CD14-positive monocyte (primary cell): Measurements from ENCODE around the gene PTPRE. TPM values are rescaled to one million over a fixed set of nuclear protein-coding genes. Genes with fewer than 3 reads are reported as not detected.

ENCODE experiments used
- DNase-seq, 3 donors: peaks; one replicate each; pipeline ENCODE4 v3.0.0-alpha.2; 2011 to 2022
- H2AFZ ChIP-seq: 2 replicates; pipeline ENCODE4 v1.6.0; 2012; ENCODE audit warnings: mild to moderate bottlenecking, low read depth, low read length, inconsistent platforms; ENCODE audit not compliant: insufficient read depth, poor library complexity, severe bottlenecking
- H3K27ac ChIP-seq, 2 donors: 1 replicate in 1 of 2; 2 replicates in 1 of 2; pipeline ENCODE4 v1.5.1; 2012 to 2013; ENCODE audit warnings: low read length in 2 of 2, control low read depth in 1 of 2, inconsistent platforms in 1 of 2, low read depth in 1 of 2, mild to moderate bottlenecking in 1 of 2
- H3K27me3 ChIP-seq, 2 donors: one replicate each; pipeline versions ENCODE4 v1.6.0 to v1.6.1; 2011 to 2013; ENCODE audit warnings: low read length in 2 of 2; ENCODE audit not compliant: control insufficient read depth in 2 of 2, insufficient read depth in 2 of 2
- H3K36me3 ChIP-seq, 2 donors: replicated peaks in 1 of 2; 1 replicate in 1 of 2; 2 replicates in 1 of 2; pipeline versions ENCODE4 v1.5.1 to v1.6.1; 2012 to 2013; ENCODE audit warnings: low read length in 2 of 2, control low read depth in 1 of 2, inconsistent platforms in 1 of 2, mild to moderate bottlenecking in 1 of 2; ENCODE audit not compliant: insufficient read depth in 2 of 2, control insufficient read depth in 1 of 2
- H3K4me1 ChIP-seq, 2 donors: 1 replicate in 1 of 2; 2 replicates in 1 of 2; pipeline versions ENCODE4 v1.5.1 to v1.6.1; 2012 to 2013; ENCODE audit warnings: low read length in 2 of 2, control low read depth in 1 of 2, inconsistent platforms in 1 of 2, mild to moderate bottlenecking in 1 of 2, moderate library complexity in 1 of 2; ENCODE audit not compliant: insufficient read depth in 2 of 2, control insufficient read depth in 1 of 2
- H3K4me2 ChIP-seq: replicated peaks from 2 replicates; pipeline ENCODE3; 2012; ENCODE audit warnings: low read length, moderate library complexity, mild to moderate bottlenecking; ENCODE audit not compliant: poor library complexity, severe bottlenecking; ENCODE audit errors: extremely low read depth
- H3K4me3 ChIP-seq, 3 experiments: fragments of 200-600 bp in 1 of 3; sonication (generic) in 1 of 3; replicated peaks in 1 of 3; 1 replicate in 2 of 3; 2 replicates in 1 of 3; pipeline ENCODE4 v1.5.1; 2011 to 2013; ENCODE audit warnings: low read length in 3 of 3, mild to moderate bottlenecking in 3 of 3, control low read depth in 2 of 3, low read depth in 2 of 3, inconsistent platforms in 1 of 3, moderate library complexity in 1 of 3
- H3K79me2 ChIP-seq: 2 replicates; pipeline ENCODE4 v1.6.0; 2012; ENCODE audit warnings: mild to moderate bottlenecking, control low read depth, inconsistent platforms, low read length, moderate library complexity; ENCODE audit not compliant: insufficient read depth
- H3K9ac ChIP-seq: 2 replicates; pipeline ENCODE4 v1.6.0; 2017; ENCODE audit warnings: low read length, mild to moderate bottlenecking; ENCODE audit not compliant: insufficient read depth, poor library complexity, severe bottlenecking
- H3K9me3 ChIP-seq, 2 donors: replicated peaks in 1 of 2; 1 replicate in 1 of 2; 2 replicates in 1 of 2; pipeline versions ENCODE4 v1.5.1 to v1.6.1; 2012 to 2013; ENCODE audit warnings: low read length in 2 of 2, control low read depth in 1 of 2; ENCODE audit not compliant: control insufficient read depth in 1 of 2, insufficient read depth in 1 of 2
- H4K20me1 ChIP-seq: 2 replicates; pipeline ENCODE4 v1.6.0; 2012; ENCODE audit warnings: mild to moderate bottlenecking, low read length, control low read depth, moderate library complexity; ENCODE audit not compliant: insufficient read depth
- H3K27ac Mint-ChIP-seq, 7 donors: one replicate each; pipeline ENCODE4 v1.8.0; 2020; ENCODE audit warnings: mild to moderate bottlenecking in 7 of 7, mixed read lengths in 7 of 7, moderate library complexity in 6 of 7, inconsistent platforms in 2 of 7
- H3K27me3 Mint-ChIP-seq, 3 donors: one replicate each; pipeline ENCODE4 v1.8.0; 2021 to 2022; ENCODE audit warnings: low read depth in 3 of 3, mild to moderate bottlenecking in 3 of 3, mixed read lengths in 3 of 3, moderate library complexity in 3 of 3, inconsistent platforms in 1 of 3
- H3K36me3 Mint-ChIP-seq, 2 donors: one replicate each; pipeline ENCODE4 v1.8.0; 2020; ENCODE audit warnings: mixed read lengths in 2 of 2, inconsistent platforms in 1 of 2, mild to moderate bottlenecking in 1 of 2
- H3K4me1 Mint-ChIP-seq: one replicate; pipeline ENCODE4 v1.8.0; 2020; ENCODE audit warnings: mild to moderate bottlenecking, mixed read lengths
- H3K4me3 Mint-ChIP-seq, 2 donors: one replicate each; pipeline ENCODE4 v1.8.0; 2020; ENCODE audit warnings: mild to moderate bottlenecking in 2 of 2, mixed read lengths in 2 of 2, moderate library complexity in 1 of 2
- H3K9me3 Mint-ChIP-seq, 7 donors: one replicate each; pipeline ENCODE4 v1.8.0; 2020 to 2022; ENCODE audit warnings: mixed read lengths in 7 of 7, mild to moderate bottlenecking in 6 of 7, moderate library complexity in 6 of 7, inconsistent platforms in 2 of 7
- CTCF ChIP-seq: fragments of 200-600 bp; IDR thresholded peaks from one replicate; pipeline ENCODE4 v1.8.0; 2022; ENCODE audit warnings: antibody characterized with exemption, mild to moderate bottlenecking
- whole genome bisulfite sequencing: methylation state at CpG from one replicate; pipeline ENCODE4 v1.1.5; 2013; ENCODE audit warnings: missing lambda C conversion rate; ENCODE audit not compliant: insufficient coverage; 5-methylcytosine and 5-hydroxymethylcytosine counted together
- intact Hi-C, 2 donors: fragments of 100-400 bp; cut with micrococcal nuclease; formaldehyde crosslinking; loops; one replicate each; pipeline versions ENCODE4 v1.15.0 to v1.15.1; 2023
- polyA plus RNA-seq, 3 donors: library from polyadenylated mRNA; depleted of rRNA in 1 of 3; unstranded in 2 of 3; stranded (reverse) in 1 of 3; fragments of 300-500 nt in 2 of 3; fragments of >200 nt in 1 of 3; fragmentation: Illumina TruSeq in 2 of 3; gene quantifications; 1 replicate in 2 of 3; 2 replicates in 1 of 3; pipeline ENCODE4 v1.2.3, GENCODE V29; 2012 to 2021

PTPRE gene
- polyA plus RNA-seq, 3 donors: 95.2 to 271 (median 125) TPM

GRCh38 chr10:128025437-128025836 is 118.5 kb downstream of the PTPRE start:
- no peaks in the 10 kb centered on the region for H3K27me3 Mint-ChIP-seq
- Histone ChIP-seq H2AFZ (no peak overlapping the region), H3K36me3 (peaks cover 18 to 41% of the 10 kb centered on the region in 2 donors), H3K4me3 (no peak overlapping the region), H3K79me2 (peaks cover 8% of the 10 kb centered on the region), H3K27me3 (no peaks in the 10 kb centered on the region), H3K9ac (no peak overlapping the region), H3K4me1 (no peaks in the 10 kb centered on the region), H3K9me3 (no peaks in the 10 kb centered on the region), H3K4me2 (no peak overlapping the region), H3K27ac (no peak overlapping the region), H4K20me1 (peaks cover 98% of the 10 kb centered on the region)
- H3K9me3 Mint-ChIP-seq: no peaks in the 10 kb centered on the region
- intact Hi-C loops: no loop called here
- no peak overlapping the region for H3K27ac Mint-ChIP-seq
- H3K36me3 Mint-ChIP-seq: peaks cover 34 to 57% of the 10 kb centered on the region in 2 donors
- DNase-seq: no peak
- 95% methylated on average over 6 of the region's 8 CpGs for WGBS
- H3K4me3 Mint-ChIP-seq: no peak overlapping the region
- no peak for TF ChIP-seq CTCF
- H3K4me1 Mint-ChIP-seq: peaks cover 11% of the 10 kb centered on the region

- Mint-ChIP-seq H3K4me3 (no peak overlapping the region), H3K27ac (no peak overlapping the region), H3K4me1 (peaks cover 11% of the 10 kb centered on the region), H3K36me3 (peaks cover 35 to 54% of the 10 kb centered on the region in 2 donors), H3K27me3 (peaks cover 0 to 2% (median 0%) of the 10 kb centered on the region in 3 donors), H3K9me3 (no peaks in the 10 kb centered on the region)
- no peaks in the 10 kb centered on the region for H3K4me1 ChIP-seq
- no peak overlapping the region for H3K4me2 ChIP-seq
- intact Hi-C loops: no loop called here
- peaks cover 8% of the 10 kb centered on the region for H3K79me2 ChIP-seq
- H3K27ac ChIP-seq: no peak overlapping the region
- DNase-seq: no peak
- no peaks in the 10 kb centered on the region for H3K27me3 ChIP-seq
- no peak overlapping the region for H2AFZ ChIP-seq
- WGBS: 97% methylated on average over 4 of the region's 6 CpGs
- no peak overlapping the region for H3K9ac ChIP-seq
- peaks cover 18 to 42% of the 10 kb centered on the region in 2 donors for H3K36me3 ChIP-seq
- peaks cover 98% of the 10 kb centered on the region for H4K20me1 ChIP-seq
- TF ChIP-seq CTCF: no peak
- no peaks in the 10 kb centered on the region for H3K9me3 ChIP-seq
- H3K4me3 ChIP-seq: no peak overlapping the region
These were observed 119.0 kb downstream of the PTPRE start for GRCh38 chr10:128025951-128026350.
